CD4-positive, alpha-beta T cell (primary cell): ENCODE results near the gene MXD1. TPM values are rescaled to one million over a fixed set of nuclear protein-coding genes. Genes with fewer than 3 reads are reported as not detected.

Experiments
- ATAC-seq: fragments of 200-7000 bp; cut with Tn5 transposase; one replicate; pipeline ENCODE4 v1.10.0; 2022; ENCODE audit warnings: mild to moderate bottlenecking; ENCODE audit not compliant: poor library complexity
- CTCF ChIA-PET: fragments of 350-600 bp; sonication (Branson Sonifier 250); formaldehyde crosslinking; loops from one replicate; lab custom pipeline; 2021; ENCODE audit warnings: antibody characterized with exemption, inconsistent platforms; lab: Charles Lee
- POLR2A ChIA-PET: fragments of 350-600 bp; sonication (Branson Sonifier 250); formaldehyde crosslinking; loops from one replicate; lab custom pipeline; 2021; ENCODE audit warnings: antibody characterized with exemption, inconsistent platforms; lab: Charles Lee
- DNase-seq, 14 experiments: peaks; one replicate each; pipeline ENCODE4 v3.0.0-alpha.2; 2013 to 2020; ENCODE audit warnings: mixed read lengths in 2 of 14
- H3K27ac ChIP-seq, 2 donors: one replicate each; pipeline versions ENCODE4 v1.5.1 to v1.7.0; 2013; ENCODE audit warnings: low read length in 2 of 2, low read depth in 1 of 2, mild to moderate bottlenecking in 1 of 2
- H3K27me3 ChIP-seq, 2 experiments: 1 replicate in 1 of 2; 2 replicates in 1 of 2; pipeline versions ENCODE4 v1.6.1 to v1.7.0; 2013; ENCODE audit warnings: low read length in 2 of 2, control low read depth in 1 of 2, mild to moderate bottlenecking in 1 of 2, moderate library complexity in 1 of 2; ENCODE audit not compliant: insufficient read depth in 2 of 2, control insufficient read depth in 1 of 2
- H3K36me3 ChIP-seq: one replicate; pipeline ENCODE4 v1.6.1; 2013; ENCODE audit warnings: low read length, control low read depth; ENCODE audit not compliant: insufficient read depth
- H3K4me1 ChIP-seq: one replicate; pipeline ENCODE4 v1.6.1; 2013; ENCODE audit warnings: low read length, control low read depth; ENCODE audit not compliant: insufficient read depth
- H3K4me3 ChIP-seq: one replicate; pipeline ENCODE4 v1.5.1; 2013; ENCODE audit warnings: mild to moderate bottlenecking, low read length, moderate library complexity
- H3K9me3 ChIP-seq, 2 experiments: 1 replicate in 1 of 2; 2 replicates in 1 of 2; pipeline versions ENCODE4 v1.6.1 to v1.7.0; 2013; ENCODE audit warnings: low read length in 2 of 2, mild to moderate bottlenecking in 2 of 2, control low read depth in 1 of 2, moderate library complexity in 1 of 2; ENCODE audit not compliant: control insufficient read depth in 1 of 2, insufficient read depth in 1 of 2
- H3K27ac Mint-ChIP-seq: one replicate; pipeline ENCODE4 v1.8.0; 2020; ENCODE audit warnings: mixed read lengths
- H3K27me3 Mint-ChIP-seq: one replicate; pipeline ENCODE4 v1.8.0; 2021; ENCODE audit warnings: mixed read lengths
- H3K36me3 Mint-ChIP-seq: one replicate; pipeline ENCODE4 v1.8.0; 2021; ENCODE audit warnings: low read depth, mixed read lengths
- H3K4me1 Mint-ChIP-seq: one replicate; pipeline ENCODE4 v1.8.0; 2021; ENCODE audit warnings: low read depth, mixed read lengths
- H3K4me3 Mint-ChIP-seq: one replicate; pipeline ENCODE4 v1.8.0; 2020; ENCODE audit warnings: mild to moderate bottlenecking, mixed read lengths
- H3K9me3 Mint-ChIP-seq: one replicate; pipeline ENCODE4 v1.8.0; 2020; ENCODE audit warnings: mixed read lengths
- CTCF ChIP-seq: fragments of 200-600 bp; IDR thresholded peaks from one replicate; pipeline ENCODE4 v1.8.0; 2022; ENCODE audit warnings: antibody characterized with exemption, mild to moderate bottlenecking
- intact Hi-C, 2 experiments: fragments of 100-400 bp; cut with DNase I in 1 of 2; cut with micrococcal nuclease in 1 of 2; formaldehyde crosslinking; loops; one replicate each; pipeline versions ENCODE4 v1.15.1 to v1.9.0; 2023 to 2025; cut with DNase I, micrococcal nuclease
- total RNA-seq, 174 experiments: library from RNA in 2 of 174; stranded (reverse) in 2 of 174; gene quantifications; one replicate each; pipeline ENCODE4 v1.2.3 and lab custom pipeline; 2021 to 2026

MXD1 gene
- total RNA-seq, 2 experiments from 2014 or later, result 43.5 to 45.3 TPM

GRCh38 chr2:69988086-69988635 lies 73.3 kb downstream of the MXD1 start:
- H3K27me3 Mint-ChIP-seq, result no peaks in the 10 kb centered on the region
- ATAC-seq (no peak), DNase-seq (no peak)
- Histone ChIP-seq H3K27ac (no peak overlapping the region), H3K4me3 (no peak overlapping the region), H3K4me1 (peaks cover 4% of the 10 kb centered on the region), H3K27me3 (no peaks in the 10 kb centered on the region), H3K36me3 (no peaks in the 10 kb centered on the region), H3K9me3 (no peaks in the 10 kb centered on the region)
- H3K9me3 Mint-ChIP-seq, result no peaks in the 10 kb centered on the region
- H3K4me3 Mint-ChIP-seq, result no peak overlapping the region
- ChIA-PET CTCF (interaction anchor here (0.7 kb wide), 1 partner anchor 76 kb away, joined by 3 read pairs; no protein-coding TSS in a partner anchor), POLR2A (no interaction called here)
- no peak overlapping the region for H3K27ac Mint-ChIP-seq
- TF ChIP-seq CTCF, result no peak
- no peaks in the 10 kb centered on the region for H3K36me3 Mint-ChIP-seq
- no peaks in the 10 kb centered on the region for H3K4me1 Mint-ChIP-seq
- intact Hi-C loops, result no loop called here

- Mint-ChIP-seq H3K9me3 (no peaks in the 10 kb centered on the region), H3K36me3 (peaks cover 6% of the 10 kb centered on the region), H3K27ac (no peak overlapping the region), H3K4me1 (no peaks in the 10 kb centered on the region), H3K4me3 (no peak overlapping the region), H3K27me3 (no peaks in the 10 kb centered on the region)
- DNase-seq (no peak), ATAC-seq (no peak)
- Histone ChIP-seq H3K27me3 (no peaks in the 10 kb centered on the region), H3K4me1 (peaks cover 4% of the 10 kb centered on the region), H3K27ac (no peak overlapping the region), H3K4me3 (no peak overlapping the region), H3K9me3 (no peaks in the 10 kb centered on the region), H3K36me3 (peaks cover 6% of the 10 kb centered on the region)
- ChIA-PET POLR2A (no interaction called here), CTCF (no interaction called here)
- intact Hi-C loops, result no loop called here
- TF ChIP-seq CTCF, result no peak
Observed at GRCh38 chr2:69989009-69989408, 74.1 kb downstream of the MXD1 start.

- no peak overlapping the region for H3K27ac Mint-ChIP-seq
- no peaks in the 10 kb centered on the region for H3K9me3 Mint-ChIP-seq
- peaks cover 12% of the 10 kb centered on the region for H3K36me3 ChIP-seq
- peaks cover 10% of the 10 kb centered on the region for H3K36me3 Mint-ChIP-seq
- no peak for TF ChIP-seq CTCF
- no peak overlapping the region for H3K4me3 ChIP-seq
- H3K4me3 Mint-ChIP-seq, result no peak overlapping the region
- no peak for DNase-seq
- POLR2A ChIA-PET, result no interaction called here
- H3K4me1 Mint-ChIP-seq, result no peaks in the 10 kb centered on the region
- intact Hi-C loops, result no loop called here
- H3K4me1 ChIP-seq, result peaks cover 4% of the 10 kb centered on the region
- ATAC-seq, result no peak
- CTCF ChIA-PET, result no interaction called here
- H3K9me3 ChIP-seq, result no peaks in the 10 kb centered on the region
- no peak overlapping the region for H3K27ac ChIP-seq
- H3K27me3 ChIP-seq, result no peaks in the 10 kb centered on the region
- no peaks in the 10 kb centered on the region for H3K27me3 Mint-ChIP-seq
Observed at GRCh38 chr2:69989441-69990105, 74.7 kb downstream of the MXD1 start.

Other genes with a start within 250 kb of the MXD1 start
- gene ANXA4, start 173.0 kb upstream of the MXD1 start, total RNA-seq, result 1 to 10 TPM; 4.0 to 5.3 TPM
- gene GMCL1, start 85.4 kb upstream of the MXD1 start, total RNA-seq, result 10 to 100 TPM; 29.7 to 29.8 TPM
- 10 to 100 TPM; 50.9 to 54.8 TPM for gene SNRNP27, start 21.2 kb upstream of the MXD1 start, total RNA-seq
- gene ASPRV1, start 46.5 kb downstream of the MXD1 start, total RNA-seq, result under 1 TPM; 0.81 to 0.96 TPM
- gene PCBP1, start 172.4 kb downstream of the MXD1 start, total RNA-seq, result 100 to 1,000 TPM; 228 to 233 TPM